Measurements from ENCODE around the gene IGF1R. TPM values are rescaled to one million over a fixed set of nuclear protein-coding genes. Genes with fewer than 3 reads are reported as not detected.

The IGF1R gene
- total RNA-seq, 1 experiment from 2014 or later = 51.6 TPM

- intact Hi-C loops (cut with micrococcal nuclease; ENCODE audit: unreplicated experiment) = no loop called here
- ChIA-PET POLR2A (no interaction called here), CTCF (no interaction called here)
- no peaks in the 10 kb centered on the region for H3K9me3 Mint-ChIP-seq (ENCODE audit: unreplicated experiment)
- Histone ChIP-seq H3K4me3 (ENCODE audit: low read depth, low read length) (no peak overlapping the region), H3K4me1 (no peaks in the 10 kb centered on the region), H3K36me3 (ENCODE audit: control insufficient read depth, insufficient read depth, low read length) (no peaks in the 10 kb centered on the region), H3K27me3 (replicated peaks; ENCODE audit: control insufficient read depth, insufficient read depth, low read length) (no peaks in the 10 kb centered on the region), H3K9me3 (no peaks in the 10 kb centered on the region)
- no peak for TF ChIP-seq CTCF (IDR thresholded peaks at IDR 0.05; ENCODE audit: insufficient read depth in 1 of 2, low read depth in 1 of 2, low read length in 1 of 2, severe bottlenecking in 1 of 2, unreplicated experiment in 1 of 2)
- no peaks in the 10 kb centered on the region for H3K27me3 Mint-ChIP-seq (ENCODE audit: insufficient read depth, unreplicated experiment)
- no peak overlapping the region for H3K4me3 Mint-ChIP-seq (ENCODE audit: unreplicated experiment)
- no TSS peak for BruUV-seq (replicated peaks)
- no peaks in the 10 kb centered on the region for H3K4me1 Mint-ChIP-seq (ENCODE audit: low read depth, unreplicated experiment)
- H3K36me3 Mint-ChIP-seq (ENCODE audit: insufficient read depth, unreplicated experiment) = peaks cover 53% of the 10 kb centered on the region
- no peak for DNase-seq
- no peak overlapping the region for H3K27ac Mint-ChIP-seq (ENCODE audit: unreplicated experiment)
Observed at GRCh38 chr15:98950248-98950647, 301.9 kb downstream of the IGF1R start.

DNA sequence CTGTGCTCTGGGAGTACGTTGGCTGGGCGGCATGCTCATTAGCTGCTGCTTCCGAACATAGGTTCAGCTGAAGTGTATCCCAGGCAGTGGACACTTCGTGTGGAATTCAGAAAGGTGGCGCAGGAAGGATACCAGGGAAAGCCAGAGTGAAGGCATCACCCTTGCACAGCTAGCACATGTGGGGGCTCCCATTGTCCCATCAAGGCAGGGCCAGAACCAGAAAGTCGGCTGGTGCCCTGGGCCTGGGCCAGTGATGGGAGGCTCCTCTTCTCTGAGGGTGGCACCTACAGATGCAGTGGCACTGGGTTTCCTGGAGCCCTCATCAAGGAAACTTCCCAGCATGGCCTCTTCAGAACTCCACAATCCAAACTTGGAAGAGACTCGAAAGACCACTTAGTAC is 302.7 kb downstream of the IGF1R start:
- BruUV-seq (replicated peaks) = no TSS peak
- Histone ChIP-seq H3K4me3 (ENCODE audit: low read depth, low read length) (no peak overlapping the region), H3K27me3 (replicated peaks; ENCODE audit: control insufficient read depth, insufficient read depth, low read length) (no peaks in the 10 kb centered on the region), H3K4me1 (no peaks in the 10 kb centered on the region), H3K9me3 (no peaks in the 10 kb centered on the region), H3K36me3 (ENCODE audit: control insufficient read depth, insufficient read depth, low read length) (no peaks in the 10 kb centered on the region)
- intact Hi-C loops (cut with micrococcal nuclease; ENCODE audit: unreplicated experiment) = no loop called here
- Mint-ChIP-seq H3K9me3 (ENCODE audit: unreplicated experiment) (no peaks in the 10 kb centered on the region), H3K27me3 (ENCODE audit: insufficient read depth, unreplicated experiment) (no peaks in the 10 kb centered on the region), H3K4me3 (ENCODE audit: unreplicated experiment) (no peak overlapping the region), H3K4me1 (ENCODE audit: low read depth, unreplicated experiment) (no peaks in the 10 kb centered on the region), H3K36me3 (ENCODE audit: insufficient read depth, unreplicated experiment) (peaks cover 46% of the 10 kb centered on the region), H3K27ac (ENCODE audit: unreplicated experiment) (no peak overlapping the region)
- no peak for DNase-seq
- CTCF ChIA-PET = no interaction called here
- POLR2A ChIA-PET = no interaction called here
- no peak for TF ChIP-seq CTCF (IDR thresholded peaks at IDR 0.05; ENCODE audit: insufficient read depth in 1 of 2, low read depth in 1 of 2, low read length in 1 of 2, severe bottlenecking in 1 of 2, unreplicated experiment in 1 of 2)

- H3K27me3 Mint-ChIP-seq (ENCODE audit: insufficient read depth, unreplicated experiment) = no peaks in the 10 kb centered on the region
- H3K4me3 Mint-ChIP-seq (ENCODE audit: unreplicated experiment) = no peak overlapping the region
- no TSS peak for BruUV-seq (replicated peaks)
- no peak for TF ChIP-seq CTCF (IDR thresholded peaks at IDR 0.05; ENCODE audit: insufficient read depth in 1 of 2, low read depth in 1 of 2, low read length in 1 of 2, severe bottlenecking in 1 of 2, unreplicated experiment in 1 of 2)
- CTCF ChIA-PET = no interaction called here
- H3K4me1 Mint-ChIP-seq (ENCODE audit: low read depth, unreplicated experiment) = no peaks in the 10 kb centered on the region
- no peaks in the 10 kb centered on the region for H3K9me3 Mint-ChIP-seq (ENCODE audit: unreplicated experiment)
- peaks cover 48% of the 10 kb centered on the region for H3K36me3 Mint-ChIP-seq (ENCODE audit: insufficient read depth, unreplicated experiment)
- DNase-seq = no peak
- no peaks in the 10 kb centered on the region for H3K36me3 ChIP-seq (ENCODE audit: control insufficient read depth, insufficient read depth, low read length)
- H3K4me1 ChIP-seq = no peaks in the 10 kb centered on the region
- H3K9me3 ChIP-seq = no peaks in the 10 kb centered on the region
- H3K27ac Mint-ChIP-seq (ENCODE audit: unreplicated experiment) = no peak overlapping the region
- no peaks in the 10 kb centered on the region for H3K27me3 ChIP-seq (replicated peaks; ENCODE audit: control insufficient read depth, insufficient read depth, low read length)
- POLR2A ChIA-PET = no interaction called here
- H3K4me3 ChIP-seq (ENCODE audit: low read depth, low read length) = no peak overlapping the region
- intact Hi-C loops (cut with micrococcal nuclease; ENCODE audit: unreplicated experiment) = no loop called here
Observed at GRCh38 chr15:98951493-98952320, 303.4 kb downstream of the IGF1R start.

Measured in Caco-2 (cell line).